GM12801 (cell line): ENCODE results near the gene FAM47B.

Experiments used
- TF ChIP-seq, protein P1 (sequence below): IDR thresholded peaks from one replicate; pipeline ENCODE4 v1.5.1; 2011; ENCODE audit warnings: control low read depth; ENCODE audit not compliant: insufficient read length; ENCODE audit errors: extremely low read depth

FAM47B gene

DNA sequence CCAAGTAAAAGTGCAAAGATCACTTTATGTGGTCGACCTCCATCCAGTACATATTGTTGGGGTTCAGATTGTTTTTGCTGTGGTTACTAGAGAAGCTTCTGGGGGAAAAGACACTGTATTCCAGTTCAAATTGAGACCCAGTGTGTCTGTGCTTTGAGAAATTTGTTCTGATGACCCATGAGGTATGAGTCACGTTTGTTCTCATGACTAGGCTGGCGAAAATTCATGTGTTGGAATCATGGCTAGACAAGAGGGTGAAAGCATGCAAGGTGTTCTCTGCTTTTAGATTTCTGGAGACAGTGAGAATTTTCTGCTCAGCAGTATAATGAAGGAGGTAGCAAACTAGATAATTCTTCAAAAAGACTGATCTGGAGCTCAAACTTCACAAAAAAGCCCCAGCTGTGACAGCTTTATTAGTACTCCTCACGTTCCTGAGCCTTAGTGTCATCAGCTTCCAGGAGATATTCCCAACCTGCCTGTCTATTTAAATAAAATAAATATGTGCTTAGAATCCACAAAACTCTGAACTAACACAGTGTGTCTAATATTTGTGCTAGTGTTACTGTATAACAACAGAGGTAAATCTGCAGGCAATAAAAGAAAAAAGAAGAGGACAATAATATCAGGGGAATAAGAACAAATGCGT, 24.4 kb upstream of the FAM47B start:
- TF ChIP-seq, protein P1, sequence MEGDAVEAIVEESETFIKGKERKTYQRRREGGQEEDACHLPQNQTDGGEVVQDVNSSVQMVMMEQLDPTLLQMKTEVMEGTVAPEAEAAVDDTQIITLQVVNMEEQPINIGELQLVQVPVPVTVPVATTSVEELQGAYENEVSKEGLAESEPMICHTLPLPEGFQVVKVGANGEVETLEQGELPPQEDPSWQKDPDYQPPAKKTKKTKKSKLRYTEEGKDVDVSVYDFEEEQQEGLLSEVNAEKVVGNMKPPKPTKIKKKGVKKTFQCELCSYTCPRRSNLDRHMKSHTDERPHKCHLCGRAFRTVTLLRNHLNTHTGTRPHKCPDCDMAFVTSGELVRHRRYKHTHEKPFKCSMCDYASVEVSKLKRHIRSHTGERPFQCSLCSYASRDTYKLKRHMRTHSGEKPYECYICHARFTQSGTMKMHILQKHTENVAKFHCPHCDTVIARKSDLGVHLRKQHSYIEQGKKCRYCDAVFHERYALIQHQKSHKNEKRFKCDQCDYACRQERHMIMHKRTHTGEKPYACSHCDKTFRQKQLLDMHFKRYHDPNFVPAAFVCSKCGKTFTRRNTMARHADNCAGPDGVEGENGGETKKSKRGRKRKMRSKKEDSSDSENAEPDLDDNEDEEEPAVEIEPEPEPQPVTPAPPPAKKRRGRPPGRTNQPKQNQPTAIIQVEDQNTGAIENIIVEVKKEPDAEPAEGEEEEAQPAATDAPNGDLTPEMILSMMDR, result no peak

DNA sequence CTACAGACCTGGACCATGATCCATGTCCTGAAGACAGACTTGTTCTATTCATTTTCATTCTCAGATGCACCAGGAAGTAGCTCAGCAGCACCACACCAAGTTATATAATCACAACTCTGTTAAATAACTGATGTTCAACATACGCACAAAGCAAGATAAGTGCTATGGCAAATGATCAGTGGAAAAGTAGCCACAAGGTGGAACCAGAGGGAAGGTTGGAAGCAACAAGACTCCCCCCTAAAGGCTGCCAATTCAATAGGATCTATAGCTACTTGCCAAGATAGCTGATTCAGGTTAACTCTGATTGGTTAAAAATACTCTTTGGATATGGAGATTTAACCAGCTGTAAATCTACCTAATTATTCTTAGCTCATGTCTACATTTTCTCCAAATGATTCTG, 23.7 kb upstream of the FAM47B start:
- TF ChIP-seq, protein P1, result no peak

DNA sequence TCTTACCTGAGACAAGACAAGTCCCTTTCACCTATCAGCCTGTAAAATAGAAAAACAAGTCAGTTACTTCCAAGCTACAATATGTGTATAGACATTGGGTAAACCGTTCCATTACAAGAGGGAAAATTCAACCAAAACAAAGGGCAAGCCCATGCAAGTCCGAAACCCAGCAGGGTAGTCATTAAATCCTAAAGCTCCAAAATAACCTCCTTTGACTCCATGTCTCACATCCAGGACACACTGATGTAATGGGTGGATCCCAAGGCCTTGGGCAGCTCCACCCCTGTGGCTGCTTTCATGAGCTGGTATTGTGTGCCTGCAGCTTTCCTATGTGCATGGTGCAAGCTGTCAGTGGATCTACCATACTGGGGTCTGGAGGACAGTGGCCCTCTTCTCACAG, 14.7 kb upstream of the FAM47B start:
- TF ChIP-seq, protein P1, result no peak

DNA sequence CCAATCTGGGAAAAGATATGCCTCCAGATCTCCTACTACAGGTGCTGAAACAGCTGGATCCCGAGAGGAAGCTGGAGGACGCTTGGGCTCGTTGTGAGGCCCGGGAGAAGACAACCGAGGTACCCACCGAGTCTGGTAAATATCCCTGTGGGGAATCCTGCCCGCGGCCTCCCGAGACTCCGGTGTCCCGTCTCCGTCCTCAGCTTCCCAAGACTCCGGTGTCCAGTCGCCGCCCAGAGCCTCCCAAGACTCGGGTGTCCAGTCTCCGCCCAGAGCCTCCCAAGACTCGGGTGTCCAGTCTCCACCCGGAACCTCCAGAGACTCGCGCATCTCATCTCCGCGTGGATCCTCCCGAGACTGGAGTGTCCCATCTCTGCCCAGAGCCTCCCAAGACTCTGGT, 639 bp downstream of the FAM47B start:
- TF ChIP-seq, protein P1, result no peak

DNA sequence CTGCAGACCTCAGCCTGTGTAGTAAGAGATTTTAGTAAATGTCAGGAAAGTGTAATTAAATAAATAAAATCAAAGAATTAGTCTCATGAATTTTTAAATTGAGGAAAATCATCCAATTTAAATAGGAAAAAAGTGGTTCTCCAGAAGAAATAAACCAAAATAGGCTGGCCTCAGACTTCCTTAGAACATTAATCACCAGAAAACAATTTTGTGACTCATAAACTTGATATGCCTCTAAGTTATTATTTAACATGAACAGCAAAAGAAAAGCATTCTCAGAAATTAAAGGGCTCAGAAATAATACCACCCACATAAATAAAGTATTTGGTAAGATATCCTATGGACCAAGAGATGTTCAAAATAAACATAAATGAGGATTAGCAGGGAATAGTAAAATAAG, 14.3 kb downstream of the FAM47B start:
- TF ChIP-seq, protein P1, result no peak

DNA sequence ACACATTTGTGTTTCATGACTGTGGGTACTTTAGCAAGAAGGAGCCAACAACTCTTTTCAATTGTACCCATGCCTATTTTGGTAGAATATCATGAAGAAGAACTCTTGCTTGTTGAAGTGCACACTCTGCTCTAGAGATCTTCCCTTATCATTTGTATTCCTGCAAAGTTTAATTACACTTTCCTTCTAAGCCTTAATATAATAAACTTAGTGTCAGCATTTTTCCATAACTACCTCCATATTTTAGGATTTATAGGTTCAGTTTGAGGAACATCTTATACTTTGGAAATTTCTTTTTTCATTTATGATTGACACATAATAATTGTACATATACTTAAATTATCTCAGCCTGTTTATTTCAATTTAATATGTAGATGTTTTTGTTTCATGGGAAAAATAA, 19.1 kb downstream of the FAM47B start:
- TF ChIP-seq, protein P1, result no peak

DNA sequence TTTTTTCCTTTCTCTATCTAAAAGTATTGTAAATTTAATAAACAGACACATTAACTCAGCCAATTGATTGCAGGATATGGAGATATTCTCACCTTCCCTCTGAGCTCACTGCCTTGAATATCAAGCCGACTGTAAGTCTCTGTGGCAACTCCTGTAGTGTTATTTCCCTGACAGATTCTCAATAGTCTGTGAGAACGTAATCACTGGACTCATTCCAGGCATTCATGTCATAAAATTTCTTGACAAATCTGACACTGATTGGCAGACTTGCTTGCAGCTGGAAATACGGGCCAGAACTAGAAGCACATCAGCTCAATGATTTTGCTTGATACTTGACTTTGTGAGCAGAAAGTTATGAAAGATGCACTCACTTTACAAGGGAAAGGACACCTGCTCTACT, 29.6 kb downstream of the FAM47B start:
- TF ChIP-seq, protein P1, result no peak
